Calu3 (cell line): ENCODE results near the gene IGSF8. TPM values are rescaled to one million over a fixed set of nuclear protein-coding genes. Genes with fewer than 3 reads are reported as not detected.

Source experiments
- BruUV-seq: library from RNA; stranded (reverse); fragments of 400-500 nt; replicated peaks from 2 replicates; lab custom pipeline; 2021; lab: Mats Ljungman, UMichigan
- CTCF ChIA-PET: fragments of 300-600 bp; sonication (Branson Sonifier 250); formaldehyde crosslinking; loops from one replicate; lab custom pipeline; 2022; ENCODE audit warnings: antibody characterized with exemption; lab: Charles Lee
- DNase-seq: peaks from one replicate; pipeline ENCODE4 v3.0.0; 2022
- H3K27ac Mint-ChIP-seq: one replicate; pipeline ENCODE4 v1.8.0; 2022; ENCODE audit warnings: mixed read lengths; ENCODE audit not compliant: unreplicated experiment
- H3K27me3 Mint-ChIP-seq: one replicate; pipeline ENCODE4 v1.8.0; 2022; ENCODE audit warnings: mixed read lengths; ENCODE audit not compliant: unreplicated experiment
- H3K36me3 Mint-ChIP-seq: one replicate; pipeline ENCODE4 v1.8.0; 2022; ENCODE audit warnings: mild to moderate bottlenecking, moderate library complexity, mixed read lengths; ENCODE audit not compliant: insufficient read depth, unreplicated experiment
- H3K4me1 Mint-ChIP-seq: one replicate; pipeline ENCODE4 v1.8.0; 2022; ENCODE audit warnings: mild to moderate bottlenecking, low read depth, mixed read lengths; ENCODE audit not compliant: unreplicated experiment
- H3K4me3 Mint-ChIP-seq: one replicate; pipeline ENCODE4 v1.8.0; 2022; ENCODE audit warnings: mild to moderate bottlenecking, low read depth, moderate library complexity, mixed read lengths; ENCODE audit not compliant: unreplicated experiment
- H3K9me3 Mint-ChIP-seq: one replicate; pipeline ENCODE4 v1.8.0; 2022; ENCODE audit warnings: low read depth, mixed read lengths; ENCODE audit not compliant: unreplicated experiment
- CTCF ChIP-seq: fragments of 200-600 bp; IDR thresholded peaks from one replicate; pipeline ENCODE4 v1.8.0; 2022; ENCODE audit warnings: antibody characterized with exemption; ENCODE audit not compliant: unreplicated experiment
- intact Hi-C: fragments of 100-400 bp; cut with micrococcal nuclease; formaldehyde crosslinking; loops from one replicate; pipeline ENCODE4 v1.10.0; 2022; ENCODE audit not compliant: unreplicated experiment
- total RNA-seq: library from RNA; stranded (reverse); gene quantifications from 2 replicates; pipeline ENCODE4 v1.2.3, GENCODE V29; 2022

The IGSF8 gene
- total RNA-seq, 1 experiment from 2014 or later: 31.6 TPM

DNA sequence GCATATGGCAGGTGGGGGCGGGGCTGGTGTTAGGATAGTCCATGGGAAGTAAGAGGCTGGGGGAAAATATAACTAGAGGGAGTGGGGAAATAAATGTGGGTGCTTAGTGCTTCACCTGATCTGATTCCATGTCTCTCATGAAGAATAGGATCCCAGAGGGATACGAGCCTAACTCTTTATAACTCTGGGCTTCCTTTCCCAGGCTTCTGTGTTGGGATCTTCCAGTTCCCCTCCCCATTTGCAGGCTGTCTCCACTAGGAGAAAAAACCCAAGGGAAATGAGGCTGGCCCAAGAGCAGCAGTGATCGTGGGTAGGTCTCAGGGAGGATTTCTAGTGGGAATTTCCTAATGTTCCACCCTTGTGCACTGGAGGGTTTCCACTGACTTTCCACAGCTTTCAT is 15.5 kb downstream of the IGSF8 start:
- intact Hi-C loops: loop anchor here (10.0 kb wide), 1 partner anchor 148 kb away; no protein-coding TSS in a partner anchor
- no peak for DNase-seq
- H3K4me1 Mint-ChIP-seq: peaks cover 9% of the 10 kb centered on the region
- no TSS peak for BruUV-seq
- no peak overlapping the region for H3K27ac Mint-ChIP-seq
- peaks cover 4% of the 10 kb centered on the region for H3K36me3 Mint-ChIP-seq
- no peak overlapping the region for H3K4me3 Mint-ChIP-seq
- TF ChIP-seq CTCF: no peak
- H3K27me3 Mint-ChIP-seq: peaks cover 55% of the 10 kb centered on the region
- no peaks in the 10 kb centered on the region for H3K9me3 Mint-ChIP-seq
- CTCF ChIA-PET: interaction anchor here (0.6 to 1.5 kb wide), 3 partner anchors 12 to 477 kb away, joined by 4 to 7 read pairs (median 5); partner anchors contain the start of gene IGSF8

DNA sequence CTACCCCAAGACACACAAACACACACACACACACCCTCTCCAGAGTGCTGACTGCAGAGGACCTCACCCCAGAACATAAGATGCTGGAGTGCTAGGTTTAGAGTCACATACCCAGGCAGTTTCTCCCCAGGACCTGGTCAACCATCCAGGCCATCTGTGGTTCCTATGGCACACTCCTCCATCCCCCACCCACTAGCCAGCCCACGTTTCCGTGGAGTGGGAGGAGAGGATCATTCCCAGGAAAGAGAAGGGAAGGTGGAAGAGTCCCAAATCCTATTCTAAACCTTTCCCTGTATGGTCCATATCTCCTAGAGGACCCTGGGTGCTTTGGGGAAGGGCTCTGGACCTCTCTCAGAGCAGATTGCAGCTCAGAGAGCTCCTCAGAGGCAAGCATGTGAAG is 15.9 kb downstream of the IGSF8 start:
- no peak for TF ChIP-seq CTCF
- H3K9me3 Mint-ChIP-seq: no peaks in the 10 kb centered on the region
- intact Hi-C loops: loop anchor here (10.0 kb wide), 1 partner anchor 148 kb away; no protein-coding TSS in a partner anchor
- CTCF ChIA-PET: interaction anchor here (0.6 to 1.5 kb wide), 3 partner anchors 12 to 478 kb away, joined by 4 to 7 read pairs (median 5); partner anchors contain the start of gene IGSF8
- peaks cover 9% of the 10 kb centered on the region for H3K4me1 Mint-ChIP-seq
- H3K4me3 Mint-ChIP-seq: no peak overlapping the region
- peaks cover 59% of the 10 kb centered on the region for H3K27me3 Mint-ChIP-seq
- DNase-seq: no peak
- H3K27ac Mint-ChIP-seq: no peak overlapping the region
- H3K36me3 Mint-ChIP-seq: peaks cover 4% of the 10 kb centered on the region
- BruUV-seq: no TSS peak

- H3K27me3 Mint-ChIP-seq: peaks cover 70% of the 10 kb centered on the region
- no peak for TF ChIP-seq CTCF
- H3K36me3 Mint-ChIP-seq: peaks cover 4% of the 10 kb centered on the region
- intact Hi-C loops: loop anchor here (10.0 kb wide), 1 partner anchor 147 kb away; no protein-coding TSS in a partner anchor
- no TSS peak for BruUV-seq
- CTCF ChIA-PET: interaction anchor here (0.7 to 1.7 kb wide), 3 partner anchors 10 to 287 kb away, joined by 4 to 8 read pairs (median 7); partner anchors contain the start of genes IGSF8 and KCNJ10
- no peaks in the 10 kb centered on the region for H3K9me3 Mint-ChIP-seq
- no peak for DNase-seq
- peaks cover 9% of the 10 kb centered on the region for H3K4me1 Mint-ChIP-seq
- no peak within 1 kb of the TSS for H3K4me3 Mint-ChIP-seq
- no peak within 1 kb of the TSS for H3K27ac Mint-ChIP-seq
Observed at GRCh38 chr1:160081261-160081936, 17.0 kb downstream of the IGSF8 start, which contains the start of gene KCNJ9. TSS of gene KCNJ9 (plus strand) at chr1:160081538. CDS start at chr1:160084031, 2,493 bp downstream.

DNA sequence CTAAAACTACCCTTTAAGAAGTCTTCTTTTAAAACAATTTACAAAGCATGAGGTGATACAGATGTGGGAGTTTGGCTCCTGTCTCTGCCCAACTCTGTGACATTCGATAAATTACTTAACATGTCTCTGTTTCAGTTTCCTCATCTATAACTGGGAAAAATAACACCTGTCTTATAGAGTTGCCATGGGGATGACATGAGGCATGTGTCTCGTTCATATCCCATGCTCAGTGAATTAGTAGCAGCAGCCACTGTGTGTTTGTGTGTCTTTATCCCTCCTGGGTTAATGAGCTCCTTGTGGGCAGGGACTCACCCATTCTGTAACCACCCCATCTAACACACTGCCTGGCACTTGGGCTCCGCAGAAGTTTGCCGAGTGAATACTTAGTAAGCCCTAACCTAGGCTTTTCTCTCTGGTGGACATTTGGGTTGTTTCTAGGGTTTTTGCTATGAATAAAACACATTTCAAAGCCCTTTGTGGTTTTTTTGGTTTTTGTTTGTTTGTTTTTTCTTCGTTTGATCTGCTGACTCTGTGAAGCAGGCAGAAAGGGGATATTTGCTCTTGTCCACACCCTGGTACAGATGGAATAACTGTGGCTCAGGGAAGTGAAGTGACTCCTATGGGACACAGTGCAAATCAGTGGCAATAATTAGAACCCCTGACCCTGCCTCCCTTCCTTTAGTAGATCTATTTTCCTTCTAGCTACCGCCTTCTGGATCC is 17.9 kb downstream of the IGSF8 start:
- CTCF ChIA-PET: interaction anchor here (0.6 to 3.3 kb wide), 5 partner anchors 10 to 287 kb away, joined by 4 to 14 read pairs (median 7); partner anchors contain the start of gene KCNJ10

More for the DNA sequence above, 17.9 kb downstream of the IGSF8 start:
- no peak for TF ChIP-seq CTCF
- no TSS peak for BruUV-seq
- no peak for DNase-seq
- Mint-ChIP-seq H3K4me1 (peaks cover 9% of the 10 kb centered on the region), H3K36me3 (peaks cover 4% of the 10 kb centered on the region), H3K27ac (no peak overlapping the region), H3K9me3 (no peaks in the 10 kb centered on the region), H3K4me3 (no peak overlapping the region), H3K27me3 (peaks cover 79% of the 10 kb centered on the region)
- intact Hi-C loops: loop anchor here (10.0 kb wide), 1 partner anchor 146 kb away; no protein-coding TSS in a partner anchor
